HL-60 (cell line): ENCODE data around the gene KCNJ6.

Experiments used
- GABPA ChIP-seq: IDR thresholded peaks from 2 replicates; pipeline ENCODE4 v1.6.1; 2012; ENCODE audit warnings: low read depth
- POLR2AphosphoS5 ChIP-seq: IDR thresholded peaks from 2 replicates; pipeline ENCODE4 v1.6.1; 2012; ENCODE audit warnings: low read depth
- REST ChIP-seq: IDR thresholded peaks from 2 replicates; pipeline ENCODE4 v1.6.1; 2012; ENCODE audit warnings: low read depth; ENCODE audit not compliant: insufficient replicate concordance
- TF ChIP-seq, protein P1 (sequence below): IDR thresholded peaks from one replicate; pipeline ENCODE4 v1.5.1; 2011; ENCODE audit warnings: low read length, control low read depth, inconsistent platforms; ENCODE audit not compliant: insufficient read depth

GRCh38 chr21:37937668-37938067, 21.4 kb upstream of the KCNJ6 start:
- TF ChIP-seq POLR2AphosphoS5 (no peak), REST (no peak), GABPA (no peak)
- TF ChIP-seq, protein P1, sequence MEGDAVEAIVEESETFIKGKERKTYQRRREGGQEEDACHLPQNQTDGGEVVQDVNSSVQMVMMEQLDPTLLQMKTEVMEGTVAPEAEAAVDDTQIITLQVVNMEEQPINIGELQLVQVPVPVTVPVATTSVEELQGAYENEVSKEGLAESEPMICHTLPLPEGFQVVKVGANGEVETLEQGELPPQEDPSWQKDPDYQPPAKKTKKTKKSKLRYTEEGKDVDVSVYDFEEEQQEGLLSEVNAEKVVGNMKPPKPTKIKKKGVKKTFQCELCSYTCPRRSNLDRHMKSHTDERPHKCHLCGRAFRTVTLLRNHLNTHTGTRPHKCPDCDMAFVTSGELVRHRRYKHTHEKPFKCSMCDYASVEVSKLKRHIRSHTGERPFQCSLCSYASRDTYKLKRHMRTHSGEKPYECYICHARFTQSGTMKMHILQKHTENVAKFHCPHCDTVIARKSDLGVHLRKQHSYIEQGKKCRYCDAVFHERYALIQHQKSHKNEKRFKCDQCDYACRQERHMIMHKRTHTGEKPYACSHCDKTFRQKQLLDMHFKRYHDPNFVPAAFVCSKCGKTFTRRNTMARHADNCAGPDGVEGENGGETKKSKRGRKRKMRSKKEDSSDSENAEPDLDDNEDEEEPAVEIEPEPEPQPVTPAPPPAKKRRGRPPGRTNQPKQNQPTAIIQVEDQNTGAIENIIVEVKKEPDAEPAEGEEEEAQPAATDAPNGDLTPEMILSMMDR: no peak
